ENCODE measurements around the gene MRM2.

The MRM2 gene

GRCh38 chr7:2259480-2259879, 17.5 kb upstream of the MRM2 start:
- TF ChIP-seq, protein P1, sequence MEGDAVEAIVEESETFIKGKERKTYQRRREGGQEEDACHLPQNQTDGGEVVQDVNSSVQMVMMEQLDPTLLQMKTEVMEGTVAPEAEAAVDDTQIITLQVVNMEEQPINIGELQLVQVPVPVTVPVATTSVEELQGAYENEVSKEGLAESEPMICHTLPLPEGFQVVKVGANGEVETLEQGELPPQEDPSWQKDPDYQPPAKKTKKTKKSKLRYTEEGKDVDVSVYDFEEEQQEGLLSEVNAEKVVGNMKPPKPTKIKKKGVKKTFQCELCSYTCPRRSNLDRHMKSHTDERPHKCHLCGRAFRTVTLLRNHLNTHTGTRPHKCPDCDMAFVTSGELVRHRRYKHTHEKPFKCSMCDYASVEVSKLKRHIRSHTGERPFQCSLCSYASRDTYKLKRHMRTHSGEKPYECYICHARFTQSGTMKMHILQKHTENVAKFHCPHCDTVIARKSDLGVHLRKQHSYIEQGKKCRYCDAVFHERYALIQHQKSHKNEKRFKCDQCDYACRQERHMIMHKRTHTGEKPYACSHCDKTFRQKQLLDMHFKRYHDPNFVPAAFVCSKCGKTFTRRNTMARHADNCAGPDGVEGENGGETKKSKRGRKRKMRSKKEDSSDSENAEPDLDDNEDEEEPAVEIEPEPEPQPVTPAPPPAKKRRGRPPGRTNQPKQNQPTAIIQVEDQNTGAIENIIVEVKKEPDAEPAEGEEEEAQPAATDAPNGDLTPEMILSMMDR (IDR thresholded peaks at IDR 0.05; ENCODE audit: insufficient read depth, low read depth, low read length, missing control alignments): no peak
- no peak for DNase-seq (ENCODE audit: low read depth)
- H3K4me3 ChIP-seq (ENCODE audit: low read length): no peak overlapping the region

DNA sequence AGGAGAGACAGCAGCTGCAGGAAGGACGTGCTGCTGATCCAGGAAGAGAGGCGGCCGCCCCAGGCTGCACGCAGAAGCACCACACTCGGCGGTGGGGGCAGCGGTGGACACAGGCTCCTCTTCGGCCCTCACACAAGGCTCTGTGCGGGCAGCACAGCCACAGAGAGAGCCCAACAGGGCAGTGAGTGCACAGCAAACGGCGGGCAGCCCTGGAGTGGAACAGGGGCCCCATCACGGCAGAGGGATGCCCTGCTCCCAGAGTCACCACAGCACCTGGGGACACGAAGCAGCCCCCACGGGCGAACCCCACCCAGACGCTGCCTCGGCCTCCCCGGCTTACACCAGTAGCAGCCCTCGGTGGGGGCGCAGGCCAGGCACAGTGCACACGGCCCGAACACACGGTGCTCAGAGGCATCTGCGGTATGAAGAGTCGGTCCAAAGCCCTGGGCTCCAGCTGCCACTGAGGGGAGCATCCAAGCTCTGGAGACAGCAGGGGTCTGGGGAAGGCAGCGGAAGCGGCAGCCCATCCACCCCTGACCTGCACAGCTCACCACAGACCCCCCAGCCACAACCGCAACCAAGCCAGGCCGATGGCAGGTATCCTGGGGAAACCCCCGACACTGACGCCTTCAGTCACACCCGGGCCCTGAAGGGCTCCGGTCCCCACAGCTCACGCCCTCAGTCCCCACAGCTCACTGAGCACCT, 16.8 kb upstream of the MRM2 start:
- TF ChIP-seq, protein P1 (IDR thresholded peaks at IDR 0.05; ENCODE audit: insufficient read depth, low read depth, low read length, missing control alignments): no peak
- no peak overlapping the region for H3K4me3 ChIP-seq (ENCODE audit: low read length)

GRCh38 chr7:2257651-2258050, 15.6 kb upstream of the MRM2 start:
- DNase-seq (ENCODE audit: low read depth): no peak
- TF ChIP-seq, protein P1 (IDR thresholded peaks at IDR 0.05; ENCODE audit: insufficient read depth, low read depth, low read length, missing control alignments): no peak
- no peak overlapping the region for H3K4me3 ChIP-seq (ENCODE audit: low read length)

More for the DNA sequence above, 16.8 kb upstream of the MRM2 start:
- no peak for DNase-seq (ENCODE audit: low read depth)

DNA sequence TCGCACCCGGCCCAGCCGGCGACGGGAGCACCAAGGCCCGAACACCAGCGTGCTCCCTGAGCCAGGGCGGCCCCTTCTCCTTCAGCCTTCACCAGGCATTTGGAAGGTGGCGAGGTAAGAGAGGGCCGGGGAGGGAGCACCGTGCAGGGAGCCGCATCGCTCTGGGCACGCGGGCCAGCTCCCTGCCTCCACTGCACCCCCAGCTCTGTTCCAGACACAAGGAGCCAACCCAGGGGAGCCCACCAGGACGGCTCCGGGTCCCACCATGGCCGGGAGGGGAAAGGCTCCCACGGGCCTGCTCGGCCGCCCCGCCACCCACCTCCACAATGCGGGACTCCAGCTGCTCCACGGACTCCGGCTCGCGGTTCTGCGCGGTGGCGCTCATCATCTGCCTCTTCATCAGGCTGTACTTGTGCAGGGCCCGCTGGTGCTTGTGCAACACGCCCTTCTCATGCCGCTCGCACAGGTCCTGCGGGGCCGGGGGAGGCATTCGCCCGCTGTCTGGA, 15.1 kb upstream of the MRM2 start:
- no peak for DNase-seq (ENCODE audit: low read depth)
- H3K4me3 ChIP-seq (ENCODE audit: low read length): no peak overlapping the region
- TF ChIP-seq, protein P1 (IDR thresholded peaks at IDR 0.05; ENCODE audit: insufficient read depth, low read depth, low read length, missing control alignments): no peak

DNA sequence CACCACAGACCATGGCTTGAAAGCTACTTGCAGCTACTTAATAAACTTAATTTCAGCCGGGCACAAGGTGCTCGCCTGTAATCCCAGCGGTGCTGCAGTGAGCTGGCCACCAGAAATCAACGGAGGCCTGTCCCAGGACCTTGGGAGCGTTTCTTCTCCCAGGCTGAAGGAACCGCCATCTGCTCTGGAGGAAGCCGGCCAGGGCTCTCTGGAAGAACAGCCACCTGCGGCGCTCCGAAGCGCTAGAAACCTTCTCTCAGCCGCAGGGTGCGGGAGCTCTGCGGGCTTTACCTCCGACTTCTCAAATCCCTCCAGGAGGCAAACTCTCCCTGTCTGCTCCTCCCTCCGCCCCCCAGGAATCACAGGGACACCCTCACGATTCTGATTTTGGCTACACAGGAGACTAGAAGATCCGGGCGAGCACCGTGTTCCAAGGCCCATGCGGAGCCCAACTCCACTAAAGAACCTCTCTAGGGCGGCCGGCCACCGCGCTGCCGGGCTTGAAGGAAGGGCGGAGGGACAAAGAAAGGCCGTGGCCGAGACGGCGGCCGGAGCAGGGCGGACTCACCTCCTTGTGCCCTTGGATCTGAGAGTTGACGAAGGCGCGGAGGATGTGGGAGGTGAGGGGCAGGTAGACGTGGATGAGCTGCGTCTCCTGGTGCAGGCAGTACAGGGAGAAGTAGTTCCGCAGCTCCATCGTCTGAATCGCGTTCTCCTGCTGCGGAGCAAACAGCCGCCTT, 14.5 kb upstream of the MRM2 start:
- TF ChIP-seq, protein P1 (IDR thresholded peaks at IDR 0.05; ENCODE audit: insufficient read depth, low read depth, low read length, missing control alignments): no peak
- no peak for DNase-seq (ENCODE audit: low read depth)
- H3K4me3 ChIP-seq (ENCODE audit: low read length): no peak overlapping the region

DNA sequence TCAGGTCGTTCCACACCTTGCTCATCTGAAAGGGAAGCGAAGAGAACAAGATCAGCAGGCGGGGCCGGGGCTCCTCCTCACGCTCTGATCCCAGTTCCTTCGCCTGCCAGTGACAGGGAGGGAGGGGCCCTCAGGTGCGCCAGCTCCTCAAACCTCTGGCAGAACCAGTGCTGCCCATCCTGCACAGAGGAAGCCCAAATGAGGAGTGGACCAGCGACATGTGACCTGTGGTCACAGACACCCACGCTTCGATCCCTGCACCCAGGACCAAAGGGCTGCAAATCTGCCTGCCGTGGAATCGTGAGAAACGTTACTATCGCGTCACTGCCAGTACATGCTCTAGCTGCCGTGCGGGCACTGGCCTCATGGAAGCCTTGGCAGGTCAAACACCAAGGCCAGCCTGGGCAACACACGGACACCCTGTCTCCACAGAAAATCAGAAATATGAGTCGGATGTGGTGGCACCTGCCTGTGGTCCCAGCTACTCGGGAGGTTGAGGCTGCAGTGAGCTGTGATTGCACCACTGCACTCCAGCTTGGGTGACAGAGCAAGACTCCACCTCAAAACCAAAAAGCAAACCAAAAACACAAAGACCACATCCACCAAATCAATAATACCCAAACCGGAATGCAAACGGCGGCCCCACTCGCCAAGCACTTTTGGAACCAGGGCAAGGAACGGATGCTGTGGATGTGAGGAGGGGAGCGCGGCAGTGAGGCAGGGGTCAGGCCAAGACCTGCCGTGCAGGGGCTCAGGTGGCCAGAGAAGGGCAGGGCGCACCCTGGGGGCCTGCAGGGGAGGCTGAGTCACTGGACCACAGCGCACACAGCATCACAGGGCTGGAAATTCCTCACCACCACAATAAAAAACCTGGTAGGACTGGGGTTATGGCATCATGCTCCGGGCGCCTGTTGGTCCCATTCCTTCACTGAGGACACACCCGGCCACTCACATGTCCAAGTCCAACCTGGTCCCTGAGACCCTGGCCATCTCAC, 13.4 kb upstream of the MRM2 start:
- TF ChIP-seq, protein P1 (IDR thresholded peaks at IDR 0.05; ENCODE audit: insufficient read depth, low read depth, low read length, missing control alignments): no peak
- no peak overlapping the region for H3K4me3 ChIP-seq (ENCODE audit: low read length)
- peak; percentile 36 for DNase-seq (ENCODE audit: low read depth)
